CD4-positive, alpha-beta T cell treated with Interleukin-6 at 100 ng/mL for 8 hours (primary cell): ENCODE results near the gene PSMG3.

Source experiments
- DNase-seq: peaks from one replicate; pipeline ENCODE4 v3.0.0-alpha.2; 2020; ENCODE audit warnings: mixed read lengths, low spot score

Gene PSMG3

GRCh38 chr7:1544896-1545416, 24.9 kb downstream of the PSMG3 start:
- DNase-seq = no peak

- no peak for DNase-seq
Observed at GRCh38 chr7:1544178-1544895, 25.5 kb downstream of the PSMG3 start.

DNA sequence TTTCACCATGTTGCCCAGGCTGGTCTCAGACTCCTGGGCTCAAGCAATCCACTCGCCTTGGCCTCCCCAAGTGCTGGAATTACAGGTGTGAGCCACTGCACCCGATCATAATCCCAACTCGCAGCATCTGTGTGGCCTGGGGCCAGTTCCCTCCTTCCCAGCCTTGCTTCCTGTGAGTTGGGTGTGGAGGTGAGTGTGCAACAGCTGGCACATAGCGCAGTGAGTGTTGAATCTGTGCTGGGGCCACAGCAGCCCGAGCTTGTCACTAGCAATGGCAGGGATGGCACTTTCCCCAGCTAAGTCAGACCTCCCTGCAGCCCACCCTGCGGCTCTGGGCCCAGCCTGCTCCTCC, 26.0 kb downstream of the PSMG3 start:
- no peak for DNase-seq

GRCh38 chr7:1542841-1543747, 26.7 kb downstream of the PSMG3 start:
- no peak for DNase-seq

DNA sequence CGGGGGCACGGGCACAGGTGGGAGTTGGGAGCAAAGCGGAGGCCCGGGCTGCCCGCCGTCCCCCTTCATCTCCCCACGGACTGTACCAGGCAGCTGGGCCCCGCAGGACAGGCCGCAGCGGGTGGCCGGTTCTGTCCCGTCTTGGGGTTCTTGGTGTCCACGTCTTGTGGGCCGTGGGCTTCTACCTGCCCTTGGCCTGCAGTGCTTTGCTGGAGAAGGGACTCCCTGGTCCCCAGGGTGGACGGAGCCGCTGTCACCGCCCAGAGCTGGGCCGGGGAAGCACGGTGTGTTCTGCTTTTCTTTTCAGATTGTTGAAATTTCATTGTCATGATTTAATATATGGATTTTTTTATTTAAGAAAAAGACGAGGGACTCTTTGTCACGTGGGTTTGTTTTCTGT, 27.5 kb downstream of the PSMG3 start:
- no peak for DNase-seq

GRCh38 chr7:1541431-1542162, 28.2 kb downstream of the PSMG3 start:
- no peak for DNase-seq

DNA sequence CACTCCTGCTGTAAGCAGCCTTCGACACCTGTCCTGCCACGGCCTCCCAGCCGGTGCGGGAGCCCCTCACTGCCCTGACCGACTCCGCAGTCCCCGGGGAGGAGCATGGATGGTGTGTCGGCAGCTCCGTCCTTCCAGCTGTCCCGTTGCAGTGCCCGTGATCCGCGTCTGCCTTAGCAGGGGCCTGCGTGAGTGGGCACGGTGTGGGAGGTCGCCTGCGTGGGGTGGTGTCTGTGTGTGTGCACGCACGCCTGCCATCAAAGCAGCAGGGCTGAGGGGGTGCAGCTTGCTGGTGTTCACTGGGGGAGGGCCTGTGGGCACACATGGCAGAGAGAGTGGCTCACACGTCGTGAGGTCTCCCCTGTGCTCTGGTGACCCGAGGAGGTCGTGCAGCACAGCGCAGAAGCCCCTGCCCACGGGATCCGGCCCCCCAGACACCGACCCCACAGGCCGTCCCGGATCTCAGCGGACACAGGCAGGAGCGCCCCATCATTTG, 29.0 kb downstream of the PSMG3 start:
- no peak for DNase-seq

DNA sequence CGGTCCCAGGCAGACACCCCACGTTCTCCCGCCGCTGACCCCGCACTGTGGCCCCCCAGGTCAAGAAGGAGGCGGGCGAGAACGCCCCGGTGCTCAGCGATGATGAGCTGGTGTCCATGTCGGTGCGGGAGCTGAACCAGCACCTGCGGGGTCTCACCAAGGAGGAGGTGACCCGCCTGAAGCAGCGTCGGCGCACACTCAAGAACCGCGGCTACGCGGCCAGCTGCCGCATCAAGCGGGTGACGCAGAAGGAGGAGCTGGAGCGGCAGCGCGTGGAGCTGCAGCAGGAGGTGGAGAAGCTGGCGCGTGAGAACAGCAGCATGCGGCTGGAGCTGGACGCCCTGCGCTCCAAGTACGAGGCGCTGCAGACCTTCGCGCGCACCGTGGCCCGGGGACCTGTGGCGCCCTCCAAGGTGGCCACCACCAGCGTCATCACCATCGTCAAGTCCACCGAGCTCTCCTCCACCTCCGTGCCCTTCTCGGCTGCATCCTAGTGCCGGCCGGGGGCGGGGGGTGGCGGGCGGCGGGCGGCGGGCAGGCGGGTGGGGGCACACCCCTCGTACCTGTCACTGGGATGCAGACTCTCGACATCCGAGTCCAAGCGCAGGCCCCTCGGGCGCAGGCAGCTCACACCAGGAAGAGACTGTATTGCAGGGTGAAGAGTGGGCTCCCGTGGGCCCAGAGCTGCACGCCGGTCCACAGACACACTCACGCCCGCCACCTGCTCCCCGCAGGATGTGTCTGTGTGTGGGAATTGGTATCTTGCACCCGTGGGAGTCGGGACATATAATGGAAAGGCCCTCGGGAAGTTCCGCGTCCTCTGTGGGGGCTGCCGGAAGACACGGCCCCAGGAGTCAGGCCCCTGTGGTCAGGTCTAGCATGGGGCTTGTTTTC, 29.7 kb downstream of the PSMG3 start:
- no peak for DNase-seq

DNA sequence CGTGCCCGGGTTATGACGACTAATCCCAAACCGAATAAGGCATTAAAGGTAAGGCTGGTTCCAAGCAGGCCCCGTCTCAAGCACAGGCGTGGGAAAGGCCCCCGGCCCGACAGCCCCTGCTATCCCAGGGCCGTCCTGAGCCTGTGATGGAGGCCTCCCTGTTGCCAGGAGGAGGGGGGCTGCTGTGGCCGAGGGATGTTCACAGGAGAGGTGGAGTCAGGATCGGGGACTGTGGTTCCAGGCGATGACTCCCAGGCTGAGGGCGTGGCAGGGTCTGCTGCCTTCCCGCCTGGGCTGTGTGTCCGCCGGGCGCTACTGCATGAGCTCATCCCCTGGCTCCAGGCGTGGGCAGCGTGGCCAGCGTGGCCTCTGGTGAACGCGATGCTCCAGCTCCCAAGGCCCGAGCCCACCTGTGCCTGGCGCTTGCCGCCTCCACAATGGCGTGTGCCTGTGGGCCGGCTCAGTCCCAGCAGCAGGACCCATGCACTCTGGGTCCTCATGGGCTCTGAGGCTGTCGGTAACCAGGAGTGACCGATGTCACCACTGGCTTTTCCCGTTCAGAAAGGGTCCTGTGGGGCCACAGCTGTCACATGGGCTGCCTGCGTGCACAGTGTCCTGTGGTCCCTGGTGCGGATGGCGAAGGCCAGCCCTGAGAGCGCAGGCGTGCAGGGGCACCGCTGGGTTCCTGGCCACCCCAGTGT, 30.5 kb downstream of the PSMG3 start:
- DNase-seq = no peak

DNA sequence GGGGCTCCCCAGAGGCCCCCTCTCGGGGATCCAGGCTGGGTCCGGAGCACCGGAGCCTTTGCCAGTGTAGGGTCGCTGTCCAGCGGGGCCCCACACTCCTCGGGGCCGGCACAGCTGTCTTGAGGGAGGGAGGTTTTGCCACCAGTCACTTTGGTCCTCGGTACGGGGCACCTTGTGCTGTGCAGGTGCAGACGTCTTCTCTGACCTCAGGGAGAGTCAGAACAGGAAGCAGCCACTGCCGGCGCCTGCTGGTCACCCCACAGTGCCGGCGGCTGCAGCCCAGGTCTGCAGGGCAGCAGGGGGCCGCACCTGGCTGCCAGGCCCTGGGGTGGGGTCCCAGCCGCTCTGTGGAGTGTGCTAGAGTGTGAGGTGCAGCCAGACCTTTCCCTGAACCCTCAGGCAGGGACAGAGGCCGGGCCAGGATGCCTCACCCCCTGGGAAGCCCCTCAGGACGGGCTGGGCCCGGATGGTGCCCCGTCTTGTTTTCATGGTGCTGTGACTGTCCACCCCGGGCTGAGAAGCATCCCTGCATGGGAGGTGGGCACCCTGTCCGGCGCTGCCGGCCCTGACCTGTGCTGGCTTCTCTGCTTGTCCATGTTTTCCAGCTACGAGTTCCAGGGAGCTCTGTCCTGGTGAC, 31.2 kb downstream of the PSMG3 start:
- DNase-seq = no peak

DNA sequence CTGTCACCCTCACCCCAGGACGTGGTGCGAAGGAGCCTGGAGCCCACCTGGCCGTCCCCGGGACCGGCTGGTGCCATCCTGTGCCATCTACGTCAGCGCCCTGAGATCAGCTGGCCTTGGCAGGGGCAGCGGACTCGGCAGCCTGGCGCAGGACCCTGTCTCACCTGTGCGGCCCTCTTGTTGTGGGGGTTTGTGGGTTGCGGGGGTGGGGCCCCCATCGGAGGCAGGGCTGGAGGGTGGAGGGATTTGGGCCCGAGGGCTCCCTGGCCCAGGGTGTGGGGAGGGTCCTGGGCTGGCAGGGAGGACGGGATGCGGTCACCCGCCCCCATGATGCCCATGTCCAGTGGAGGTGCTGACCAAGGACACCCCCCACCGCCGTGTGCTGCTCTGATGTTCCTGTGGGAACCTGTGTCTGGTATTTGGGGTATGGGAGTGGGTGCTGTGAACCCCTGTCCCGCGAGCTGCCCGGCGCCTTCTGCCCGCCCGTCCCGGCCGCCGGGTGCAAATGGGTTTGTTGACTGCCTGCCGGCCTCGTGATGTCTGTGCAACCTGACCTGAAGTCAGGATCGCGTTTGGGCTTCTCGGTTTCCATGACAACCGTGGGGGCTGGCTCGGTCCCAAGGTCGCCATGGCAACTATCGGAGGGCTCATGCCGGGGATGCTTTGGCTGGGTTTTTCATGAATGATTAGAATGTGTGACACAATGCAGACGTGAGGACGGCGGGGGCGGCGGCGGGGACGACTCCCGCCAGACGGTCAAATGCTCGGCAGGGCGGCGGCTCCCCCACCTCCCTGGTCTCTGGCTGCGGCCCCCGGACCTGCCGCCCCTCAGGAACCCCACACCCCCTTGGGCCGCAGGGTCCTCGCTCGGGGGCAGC, 32.1 kb downstream of the PSMG3 start:
- DNase-seq = no peak

GRCh38 chr7:1536743-1537534, 32.9 kb downstream of the PSMG3 start:
- no peak for DNase-seq

DNA sequence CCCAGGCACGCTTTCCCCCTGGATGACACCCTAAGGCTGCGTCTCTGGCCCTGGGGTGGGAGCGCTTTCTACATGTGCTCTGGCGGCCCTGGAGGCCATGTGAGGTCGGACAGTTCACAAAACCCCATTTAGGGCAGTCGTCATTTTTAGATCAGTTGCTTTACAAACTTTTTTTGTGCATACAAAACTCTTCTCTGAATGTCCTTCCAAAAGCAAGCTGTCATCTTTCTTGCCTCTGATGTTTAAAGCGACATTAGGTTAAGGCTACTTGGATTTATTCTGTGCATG, 33.4 kb downstream of the PSMG3 start:
- DNase-seq = no peak

- no peak for DNase-seq
Observed at GRCh38 chr7:1535701-1536454, 34.0 kb downstream of the PSMG3 start.

DNA sequence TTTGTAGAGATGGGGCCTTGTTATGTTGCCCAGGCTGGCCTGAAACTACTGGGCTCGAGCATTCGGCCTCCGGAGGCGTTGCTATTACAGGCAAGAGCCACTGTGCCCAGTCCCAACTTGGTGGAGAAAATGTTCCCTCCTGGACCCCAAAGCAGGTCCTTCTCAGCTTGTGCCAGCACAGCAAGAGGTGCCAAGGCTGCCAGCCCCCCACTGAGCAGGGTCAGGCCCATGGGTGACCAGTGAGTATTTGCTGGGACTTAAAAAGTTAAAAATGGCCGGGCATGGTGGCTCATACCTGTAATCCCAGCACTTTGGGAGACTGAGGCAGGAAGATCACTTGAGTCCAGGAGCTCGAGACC, 34.8 kb downstream of the PSMG3 start:
- DNase-seq = no peak

DNA sequence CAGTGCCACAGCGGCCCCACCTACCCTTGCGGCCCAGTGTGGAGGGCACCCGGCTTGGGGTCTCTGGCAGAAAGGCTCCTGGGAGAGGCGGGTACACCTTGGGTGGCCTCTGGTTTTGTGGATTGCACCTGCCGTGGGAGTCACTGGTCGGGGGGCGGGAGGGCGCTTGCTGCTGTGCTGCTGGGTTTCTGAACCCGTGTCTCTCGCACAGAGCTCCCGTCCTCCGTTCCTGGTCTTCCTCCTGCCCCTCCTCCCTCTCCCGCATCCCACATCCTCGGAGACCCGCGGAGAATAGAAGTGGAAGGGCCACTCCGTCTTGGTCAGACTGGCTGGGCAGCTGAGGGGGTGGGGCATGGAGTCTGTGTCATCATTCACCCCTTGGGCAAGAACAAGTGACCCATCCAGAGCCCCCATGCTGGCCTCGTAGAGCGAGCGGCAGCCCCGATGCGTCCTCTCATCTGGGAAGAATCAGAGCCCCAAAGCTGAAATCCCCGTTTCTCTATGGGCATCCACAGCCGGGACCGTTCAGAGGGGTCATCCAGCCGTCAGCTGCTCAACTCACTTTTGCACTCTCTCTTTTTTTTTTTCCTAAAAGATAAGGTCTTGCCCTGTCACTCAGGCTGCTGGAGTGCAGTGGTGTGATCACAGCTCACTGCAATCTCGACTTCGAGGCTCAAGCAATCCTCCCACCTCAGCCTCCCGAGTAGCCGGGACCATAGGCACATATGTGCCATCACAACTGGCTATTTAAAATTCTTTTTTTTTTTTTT, 35.3 kb downstream of the PSMG3 start:
- no peak for DNase-seq
